Endothelial cell of umbilical vein (primary cell): ENCODE data around the gene SNX33. TPM values are rescaled to one million over a fixed set of nuclear protein-coding genes. Genes with fewer than 3 reads are reported as not detected.

Source experiments
- BruUV-seq: library from RNA; stranded (reverse); fragments of 400-500 nt; replicated peaks from 2 replicates; lab custom pipeline; 2021; lab: Mats Ljungman, UMichigan
- CTCF ChIA-PET: fragments of 300-600, 350-600 bp; sonication (Branson Sonifier 250); formaldehyde crosslinking; loops from one replicate; lab custom pipeline; 2021; ENCODE audit warnings: antibody characterized with exemption, inconsistent platforms; lab: Charles Lee
- POLR2A ChIA-PET: fragments of 300-600, 350-600 bp; sonication (Branson Sonifier 250); formaldehyde crosslinking; loops from one replicate; lab custom pipeline; 2021; ENCODE audit warnings: antibody characterized with exemption, inconsistent platforms; lab: Charles Lee
- DNase-seq: peaks from one replicate; pipeline ENCODE4 v3.0.0-alpha.2; 2011; ENCODE audit warnings: low read depth, low spot score
- FAIRE-seq: peaks from 2 replicates; lab custom pipeline; 2011; peaks lifted over from hg19 to GRCh38; lab: Jason Lieb, UNC
- H2AFZ ChIP-seq: 2 replicates; pipeline ENCODE4 v1.6.0; 2012; ENCODE audit warnings: low read depth, low read length, control low read depth, inconsistent platforms
- H3K27ac ChIP-seq: 2 replicates; pipeline ENCODE4 v1.5.1; 2011; ENCODE audit warnings: low read depth, mild to moderate bottlenecking, control low read depth, low read length, moderate library complexity; ENCODE audit not compliant: insufficient read depth
- H3K27me3 ChIP-seq, 2 experiments: 2 replicates each; pipeline versions ENCODE4 v1.6.0 to v1.6.1; 2011; ENCODE audit warnings: low read length in 2 of 2, mixed read lengths in 1 of 2; ENCODE audit not compliant: control insufficient read depth in 2 of 2, insufficient read depth in 2 of 2
- H3K36me3 ChIP-seq, 2 experiments: 2 replicates in 1 of 2; 3 replicates in 1 of 2; pipeline ENCODE4 v1.5.1; 2011; ENCODE audit warnings: low read length in 2 of 2, mild to moderate bottlenecking in 1 of 2, moderate library complexity in 1 of 2; ENCODE audit not compliant: control insufficient read depth in 2 of 2, insufficient read depth in 2 of 2; ENCODE audit errors: extremely low read depth in 1 of 2
- H3K4me1 ChIP-seq: 3 replicates; pipeline ENCODE4 v1.5.1; 2011; ENCODE audit warnings: mild to moderate bottlenecking, low read length; ENCODE audit not compliant: control insufficient read depth, insufficient read depth; ENCODE audit errors: extremely low read depth
- H3K4me2 ChIP-seq: 2 replicates; pipeline ENCODE4 v1.6.1; 2011; ENCODE audit warnings: low read length, control low read depth, mixed read lengths; ENCODE audit not compliant: insufficient read depth
- H3K4me3 ChIP-seq, 3 experiments: fragments of 200-600 bp in 1 of 3; sonication (generic), shearing (Covaris generic) in 1 of 3; replicated peaks in 1 of 3; 2 replicates each; pipeline ENCODE4 v1.5.1; 2011 to 2016; ENCODE audit warnings: control low read depth in 3 of 3, low read length in 3 of 3, mild to moderate bottlenecking in 2 of 3, inconsistent platforms in 1 of 3, low read depth in 1 of 3, moderate library complexity in 1 of 3; ENCODE audit not compliant: insufficient read depth in 1 of 3
- H3K79me2 ChIP-seq: 2 replicates; pipeline ENCODE4 v1.6.0; 2012; ENCODE audit warnings: low read length, inconsistent platforms; ENCODE audit not compliant: control insufficient read depth, insufficient read depth
- H3K9ac ChIP-seq: replicated peaks from 2 replicates; pipeline ENCODE3; 2011; ENCODE audit warnings: low read length, control low read depth; ENCODE audit not compliant: insufficient read depth; ENCODE audit errors: extremely low read depth
- H3K9me1 ChIP-seq: replicated peaks from 3 replicates; pipeline ENCODE4 v1.6.0; 2011; ENCODE audit warnings: mild to moderate bottlenecking, low read length; ENCODE audit not compliant: control insufficient read depth, insufficient read depth; ENCODE audit errors: extremely low read depth
- H3K9me3 ChIP-seq: replicated peaks from 2 replicates; pipeline ENCODE4 v1.5.1; 2012; ENCODE audit warnings: low read length, inconsistent platforms; ENCODE audit not compliant: control insufficient read depth, insufficient read depth
- H4K20me1 ChIP-seq: replicated peaks from 2 replicates; pipeline ENCODE3; 2011; ENCODE audit warnings: mild to moderate bottlenecking, low read length; ENCODE audit not compliant: control insufficient read depth, insufficient read depth; ENCODE audit errors: extremely low read depth
- EZH2 ChIP-seq: IDR thresholded peaks from 2 replicates; pipeline ENCODE4 v1.6.1; 2012; ENCODE audit warnings: borderline replicate concordance, low read depth, mild to moderate bottlenecking, moderate library complexity, low read length, inconsistent platforms; ENCODE audit not compliant: severe bottlenecking
- FOS ChIP-seq: IDR thresholded peaks from 2 replicates; pipeline ENCODE4 v1.6.1; 2011; ENCODE audit warnings: mild to moderate bottlenecking, low read length, moderate library complexity, borderline replicate concordance; ENCODE audit not compliant: insufficient read depth
- GATA2 ChIP-seq: IDR thresholded peaks from 2 replicates; pipeline ENCODE4 v1.7.0; 2011; ENCODE audit warnings: low read depth, mild to moderate bottlenecking, moderate library complexity, mixed read lengths, low read length; ENCODE audit not compliant: insufficient read length, insufficient read depth
- JUN ChIP-seq: IDR thresholded peaks from 2 replicates; pipeline ENCODE4 v1.6.1; 2011; ENCODE audit warnings: borderline replicate concordance, low read depth; ENCODE audit not compliant: insufficient read length, insufficient read depth
- MYC ChIP-seq: IDR thresholded peaks from one replicate; pipeline ENCODE4 v1.6.1; 2011; ENCODE audit warnings: mild to moderate bottlenecking, low read depth, low read length
- POLR2A ChIP-seq: IDR thresholded peaks from 2 replicates; pipeline ENCODE4 v1.6.1; 2012; ENCODE audit warnings: low read depth, mild to moderate bottlenecking, control low read depth, low read length
- POLR2AphosphoS5 ChIP-seq: IDR thresholded peaks from 2 replicates; pipeline ENCODE4 v1.6.1; 2012; ENCODE audit warnings: low read depth, mild to moderate bottlenecking, control low read depth, low read length, moderate library complexity; ENCODE audit not compliant: insufficient read depth
- dilution Hi-C: fragments of 300-500 bp; cut with MboI; formaldehyde crosslinking; loops from one replicate; pipeline ENCODE4 v1.15.0; 2019; ENCODE audit warnings: low sequenced_read_pairs; ENCODE audit not compliant: extremely low pct_ligation_motif_present
- intact Hi-C: fragments of 100-400 bp; cut with micrococcal nuclease; formaldehyde crosslinking; loops from one replicate; pipeline ENCODE4 v1.10.0; 2022
- polyA plus RNA-seq, 4 experiments: library from polyadenylated mRNA; depleted of rRNA in 3 of 4; stranded (reverse) in 3 of 4; unstranded in 1 of 4; fragments of >200 nt; gene quantifications; 2 replicates each; pipeline versions ENCODE4 v1.2.1 to v1.2.3, GENCODE V29; 2011 to 2012; ENCODE audit warnings: missing spikeins in 1 of 4
- total RNA-seq: library from RNA; stranded (reverse); gene quantifications from 2 replicates; pipeline ENCODE4 v1.2.3, GENCODE V29; 2021
- TF ChIP-seq, protein P1 (sequence below), 2 donors: IDR thresholded peaks; 1 replicate in 1 of 2; 2 replicates in 1 of 2; pipeline ENCODE4 v1.5.1; 2011; ENCODE audit warnings: low read length in 2 of 2, mild to moderate bottlenecking in 2 of 2, moderate library complexity in 2 of 2, control low read depth in 1 of 2, inconsistent platforms in 1 of 2, low read depth in 1 of 2; ENCODE audit not compliant: insufficient read depth in 1 of 2; ENCODE audit errors: extremely low read depth in 1 of 2
- TF ChIP-seq, protein P2 (sequence below): IDR thresholded peaks from 2 replicates; pipeline ENCODE4 v1.6.1; 2011; ENCODE audit not compliant: insufficient read depth, insufficient read length

Gene SNX33
- total and polyA plus RNA-seq, 2 donors (not counting 3 experiments of a cell fraction or from before 2014, with no cell fraction given), result 7.9 to 12.6 TPM

DNA sequence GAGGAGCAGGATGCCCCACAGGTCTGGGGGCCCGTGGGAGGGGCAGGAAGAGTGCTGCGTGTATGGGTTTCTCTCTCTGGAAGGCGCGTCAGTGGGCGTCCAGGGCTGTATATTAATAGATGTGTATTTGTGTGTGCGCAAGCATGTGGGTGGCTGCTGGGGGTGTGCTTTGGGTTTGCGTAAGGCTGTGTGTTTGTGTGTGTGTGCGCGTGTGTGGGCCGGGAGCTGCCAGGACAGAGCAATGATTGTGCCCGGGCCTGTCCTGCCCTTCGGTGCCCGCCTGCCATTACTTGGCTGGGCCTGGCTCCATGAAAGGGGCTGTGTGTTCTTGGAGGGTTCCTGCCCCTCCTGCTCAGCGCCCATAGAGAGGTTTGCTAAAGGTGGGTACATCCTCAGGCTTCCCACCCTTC, 48.6 kb downstream of the SNX33 start:
- Histone ChIP-seq H3K4me2 (no peak overlapping the region), H3K9me3 (no peaks in the 10 kb centered on the region), H3K4me1 (peaks cover 16% of the 10 kb centered on the region), H2AFZ (no peak overlapping the region), H3K9ac (no peak overlapping the region), H4K20me1 (no peaks in the 10 kb centered on the region), H3K4me3 (no peak overlapping the region), H3K36me3 (no peaks in the 10 kb centered on the region), H3K79me2 (no peaks in the 10 kb centered on the region), H3K9me1 (no peaks in the 10 kb centered on the region), H3K27ac (no peak overlapping the region), H3K27me3 (peaks cover 36 to 49% of the 10 kb centered on the region in 2 experiments)
- BruUV-seq, result no TSS peak
- ChIA-PET CTCF (no interaction called here), POLR2A (no interaction called here)
- dilution Hi-C loops, result no loop called here
- intact Hi-C loops, result no loop called here
- TF ChIP-seq FOS, result no peak
- no peak for TF ChIP-seq POLR2A
- TF ChIP-seq, protein P1, sequence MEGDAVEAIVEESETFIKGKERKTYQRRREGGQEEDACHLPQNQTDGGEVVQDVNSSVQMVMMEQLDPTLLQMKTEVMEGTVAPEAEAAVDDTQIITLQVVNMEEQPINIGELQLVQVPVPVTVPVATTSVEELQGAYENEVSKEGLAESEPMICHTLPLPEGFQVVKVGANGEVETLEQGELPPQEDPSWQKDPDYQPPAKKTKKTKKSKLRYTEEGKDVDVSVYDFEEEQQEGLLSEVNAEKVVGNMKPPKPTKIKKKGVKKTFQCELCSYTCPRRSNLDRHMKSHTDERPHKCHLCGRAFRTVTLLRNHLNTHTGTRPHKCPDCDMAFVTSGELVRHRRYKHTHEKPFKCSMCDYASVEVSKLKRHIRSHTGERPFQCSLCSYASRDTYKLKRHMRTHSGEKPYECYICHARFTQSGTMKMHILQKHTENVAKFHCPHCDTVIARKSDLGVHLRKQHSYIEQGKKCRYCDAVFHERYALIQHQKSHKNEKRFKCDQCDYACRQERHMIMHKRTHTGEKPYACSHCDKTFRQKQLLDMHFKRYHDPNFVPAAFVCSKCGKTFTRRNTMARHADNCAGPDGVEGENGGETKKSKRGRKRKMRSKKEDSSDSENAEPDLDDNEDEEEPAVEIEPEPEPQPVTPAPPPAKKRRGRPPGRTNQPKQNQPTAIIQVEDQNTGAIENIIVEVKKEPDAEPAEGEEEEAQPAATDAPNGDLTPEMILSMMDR (IDR thresholded peaks at IDR 0.05; ENCODE audit: extremely low read depth in 1 of 2, insufficient read depth in 1 of 2, low read depth in 1 of 2, low read length in 2 of 2), result no peak
- no peak for TF ChIP-seq POLR2AphosphoS5
- no peak for TF ChIP-seq MYC
- TF ChIP-seq JUN, result no peak
- TF ChIP-seq, protein P2, sequence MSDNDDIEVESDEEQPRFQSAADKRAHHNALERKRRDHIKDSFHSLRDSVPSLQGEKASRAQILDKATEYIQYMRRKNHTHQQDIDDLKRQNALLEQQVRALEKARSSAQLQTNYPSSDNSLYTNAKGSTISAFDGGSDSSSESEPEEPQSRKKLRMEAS, result no peak
- no peak for TF ChIP-seq GATA2
- TF ChIP-seq EZH2, result no peak
- DNase-seq (no peak), FAIRE-seq (no peak)
